H9 (cell line): ENCODE results near the gene BRD3OS. TPM values are rescaled to one million over a fixed set of nuclear protein-coding genes. Genes with fewer than 3 reads are reported as not detected.

Source experiments
- DNase-seq: peaks from one replicate; pipeline ENCODE4 v3.0.0-alpha.2; 2017
- H2AFZ ChIP-seq: one replicate; pipeline ENCODE4 v1.6.1; 2013; ENCODE audit warnings: mild to moderate bottlenecking, low read length, control low read depth, moderate library complexity
- H2AK5ac ChIP-seq: 2 replicates; pipeline ENCODE4 v1.6.1; 2013; ENCODE audit warnings: low read length, control low read depth, mixed read lengths; ENCODE audit not compliant: insufficient read length
- H2BK120ac ChIP-seq: one replicate; pipeline ENCODE4 v1.6.1; 2013; ENCODE audit warnings: low read depth, mild to moderate bottlenecking, low read length, control low read depth, inconsistent platforms; ENCODE audit not compliant: poor library complexity, severe bottlenecking
- H2BK12ac ChIP-seq: 2 replicates; pipeline ENCODE4 v1.6.1; 2013; ENCODE audit warnings: low read length, control low read depth, mixed read lengths, low read depth; ENCODE audit not compliant: insufficient read length
- H2BK15ac ChIP-seq: 2 replicates; pipeline ENCODE4 v1.6.1; 2013; ENCODE audit warnings: low read depth, low read length, control low read depth
- H2BK20ac ChIP-seq: one replicate; pipeline ENCODE4 v1.6.1; 2013; ENCODE audit warnings: low read depth, mild to moderate bottlenecking, low read length, control low read depth, inconsistent platforms; ENCODE audit not compliant: poor library complexity, severe bottlenecking
- H2BK5ac ChIP-seq: 2 replicates; pipeline ENCODE4 v1.6.1; 2013; ENCODE audit warnings: low read length, control low read depth, mixed read lengths; ENCODE audit not compliant: insufficient read length
- H3K14ac ChIP-seq: 2 replicates; pipeline ENCODE4 v1.6.1; 2013; ENCODE audit warnings: low read length, control low read depth; ENCODE audit not compliant: insufficient read depth
- H3K18ac ChIP-seq: 2 replicates; pipeline ENCODE4 v1.6.1; 2013; ENCODE audit warnings: low read depth, mild to moderate bottlenecking, mixed read lengths, low read length, control low read depth; ENCODE audit not compliant: insufficient read length
- H3K23ac ChIP-seq: 2 replicates; pipeline ENCODE4 v1.6.1; 2013; ENCODE audit warnings: low read length, control low read depth, mixed read lengths, low read depth; ENCODE audit not compliant: insufficient read length
- H3K23me2 ChIP-seq: 2 replicates; pipeline ENCODE4 v1.6.1; 2013; ENCODE audit warnings: low read depth, mild to moderate bottlenecking, mixed read lengths, low read length, control low read depth; ENCODE audit not compliant: insufficient read length, poor library complexity, severe bottlenecking
- H3K27ac ChIP-seq: 2 replicates; pipeline ENCODE4 v1.5.1; 2013; ENCODE audit warnings: low read length, control low read depth, mixed read lengths, low read depth; ENCODE audit not compliant: insufficient read length
- H3K27me3 ChIP-seq: 2 replicates; pipeline ENCODE4 v1.6.1; 2013; ENCODE audit warnings: low read length, control low read depth, inconsistent platforms; ENCODE audit not compliant: insufficient read depth
- H3K4ac ChIP-seq: 2 replicates; pipeline ENCODE4 v1.6.1; 2013; ENCODE audit warnings: low read depth, mild to moderate bottlenecking, control low read depth, inconsistent platforms, low read length, moderate library complexity
- H3K4me1 ChIP-seq: 2 replicates; pipeline ENCODE4 v1.6.1; 2013; ENCODE audit warnings: low read length, control low read depth, inconsistent platforms; ENCODE audit not compliant: insufficient read depth
- H3K4me2 ChIP-seq: 2 replicates; pipeline ENCODE4 v1.6.1; 2013; ENCODE audit warnings: low read length, control low read depth, mixed read lengths; ENCODE audit not compliant: insufficient read length, insufficient read depth
- H3K56ac ChIP-seq: 2 replicates; pipeline ENCODE4 v1.6.1; 2013; ENCODE audit warnings: low read depth, mild to moderate bottlenecking, mixed read lengths, low read length, control low read depth; ENCODE audit not compliant: insufficient read length
- H3K79me1 ChIP-seq: 2 replicates; pipeline ENCODE4 v1.6.1; 2013; ENCODE audit warnings: low read depth, mild to moderate bottlenecking, moderate library complexity, low read length, control low read depth, inconsistent platforms; ENCODE audit not compliant: insufficient read depth, poor library complexity, severe bottlenecking
- H3K79me2 ChIP-seq: 2 replicates; pipeline ENCODE4 v1.6.1; 2013; ENCODE audit warnings: low read length, control low read depth, inconsistent platforms; ENCODE audit not compliant: insufficient read depth
- H3K9ac ChIP-seq: 2 replicates; pipeline ENCODE4 v1.6.1; 2013; ENCODE audit warnings: low read length, control low read depth, mixed read lengths; ENCODE audit not compliant: insufficient read length; ENCODE audit errors: extremely low read depth
- H3K9me3 ChIP-seq: one replicate; pipeline ENCODE4 v1.6.1; 2013; ENCODE audit warnings: low read depth, low read length, inconsistent platforms; ENCODE audit not compliant: control insufficient read depth
- H3T11ph ChIP-seq: one replicate; pipeline ENCODE4 v1.6.1; 2013; ENCODE audit warnings: mild to moderate bottlenecking, low read length, control low read depth, inconsistent platforms
- H4K20me1 ChIP-seq: one replicate; pipeline ENCODE4 v1.6.1; 2013; ENCODE audit not compliant: control insufficient read depth, insufficient read length, insufficient read depth
- H4K5ac ChIP-seq: 2 replicates; pipeline ENCODE4 v1.6.1; 2013; ENCODE audit warnings: low read depth, mild to moderate bottlenecking, mixed read lengths, low read length, control low read depth; ENCODE audit not compliant: insufficient read length
- H4K8ac ChIP-seq: replicated peaks from 2 replicates; pipeline ENCODE4 v1.6.1; 2013; ENCODE audit warnings: low read length, control low read depth, mixed read lengths, low read depth; ENCODE audit not compliant: insufficient read length
- H4K91ac ChIP-seq: 2 replicates; pipeline ENCODE4 v1.6.1; 2013; ENCODE audit warnings: low read depth, mild to moderate bottlenecking, moderate library complexity, mixed read lengths, low read length, control low read depth; ENCODE audit not compliant: insufficient read length
- H3K27ac Mint-ChIP-seq, 3 experiments: 2 replicates in 2 of 3; 3 replicates in 1 of 3; pipeline ENCODE4 v1.8.0; 2020 to 2021; ENCODE audit warnings: mixed read lengths in 3 of 3, mild to moderate bottlenecking in 1 of 3, moderate library complexity in 1 of 3
- H3K27me3 Mint-ChIP-seq: 2 replicates; pipeline ENCODE4 v1.8.0; 2021; ENCODE audit warnings: low read depth, mild to moderate bottlenecking, moderate library complexity, mixed read lengths
- H3K36me3 Mint-ChIP-seq, 3 experiments: 2 replicates in 2 of 3; 3 replicates in 1 of 3; pipeline ENCODE4 v1.8.0; 2020 to 2021; ENCODE audit warnings: low read depth in 3 of 3, mixed read lengths in 3 of 3; ENCODE audit not compliant: insufficient read depth in 1 of 3
- H3K4me1 Mint-ChIP-seq, 2 experiments: 2 replicates each; pipeline ENCODE4 v1.8.0; 2020; ENCODE audit warnings: mixed read lengths in 2 of 2
- H3K4me3 Mint-ChIP-seq, 2 experiments: 2 replicates in 1 of 2; 3 replicates in 1 of 2; pipeline ENCODE4 v1.8.0; 2020 to 2021; ENCODE audit warnings: mild to moderate bottlenecking in 2 of 2, mixed read lengths in 2 of 2, moderate library complexity in 1 of 2
- H3K9me3 Mint-ChIP-seq, 2 experiments: 2 replicates in 1 of 2; 3 replicates in 1 of 2; pipeline ENCODE4 v1.8.0; 2020; ENCODE audit warnings: mild to moderate bottlenecking in 2 of 2, mixed read lengths in 2 of 2, moderate library complexity in 1 of 2
- CTCF ChIP-seq: fragments of 200-600 bp; sonication (generic); conservative IDR thresholded peaks from 3 replicates; pipeline ENCODE4 v1.8.0; 2021; ENCODE audit warnings: antibody characterized with exemption, mild to moderate bottlenecking
- WGBS: extraction: QIAGEN DNeasy Blood & Tissue Kit; methylation state at CpG from one replicate; pipeline ENCODE4 v1.1.7; 2013; ENCODE audit warnings: missing lambda C conversion rate, low lambda C conversion rate, mixed read lengths; ENCODE audit not compliant: insufficient read length; ENCODE audit errors: extremely low coverage; 5-methylcytosine and 5-hydroxymethylcytosine counted together
- total RNA-seq: library from RNA; stranded (reverse); gene quantifications from 2 replicates; pipeline ENCODE4 v1.2.1, GENCODE V29; 2021

Gene BRD3OS
- total RNA-seq, 1 experiment from 2014 or later: 16.4 TPM

GRCh38 chr9:134004881-134005280 lies 20.4 kb upstream of the BRD3OS start:
- H3K14ac ChIP-seq: no peak overlapping the region
- H2BK20ac ChIP-seq: no peak overlapping the region
- H2AFZ ChIP-seq: no peak overlapping the region
- Mint-ChIP-seq H3K9me3 (peaks cover 3 to 4% of the 10 kb centered on the region in 2 experiments; a peak in 4 of 5 replicates), H3K36me3 (no peaks in the 10 kb centered on the region), H3K4me3 (no peak overlapping the region), H3K27me3 (peaks cover 12% of the 10 kb centered on the region), H3K4me1 (no peaks in the 10 kb centered on the region), H3K27ac (no peak overlapping the region)
- H2BK120ac ChIP-seq: no peak overlapping the region
- no peak overlapping the region for H2BK12ac ChIP-seq
- no peak overlapping the region for H3K27ac ChIP-seq
- H3K9me3 ChIP-seq: no peaks in the 10 kb centered on the region
- H2BK5ac ChIP-seq: no peak overlapping the region
- H3K27me3 ChIP-seq: no peaks in the 10 kb centered on the region
- H2AK5ac ChIP-seq: no peak overlapping the region
- H3K9ac ChIP-seq: no peak overlapping the region
- H4K91ac ChIP-seq: no peak overlapping the region
- no peaks in the 10 kb centered on the region for H3K79me2 ChIP-seq
- H4K5ac ChIP-seq: no peak overlapping the region
- DNase-seq: no peak
- no peak overlapping the region for H3K56ac ChIP-seq
- H3K4me2 ChIP-seq: no peak overlapping the region
- no peak overlapping the region for H3K23ac ChIP-seq
- H4K8ac ChIP-seq: no peak overlapping the region
- H3K4me1 ChIP-seq: no peaks in the 10 kb centered on the region
- no peaks in the 10 kb centered on the region for H3K79me1 ChIP-seq
- no CpG with 5 or more reads among the region's 14 CpGs for WGBS
- no peak overlapping the region for H3K4ac ChIP-seq
- no peak overlapping the region for H3T11ph ChIP-seq
- H3K18ac ChIP-seq: peak overlapping the region; percentile 11
- H2BK15ac ChIP-seq: no peak overlapping the region
- H4K20me1 ChIP-seq: no peaks in the 10 kb centered on the region
- no peaks in the 10 kb centered on the region for H3K23me2 ChIP-seq
- no peak for TF ChIP-seq CTCF
